Measurements from ENCODE around the gene SUPT16H.
A peak's percentile ranks its signal among the peaks of the same experiment; 100 is the strongest.

Gene SUPT16H

GRCh38 chr14:21383848-21384493 lies at the start of gene SUPT16H (continued):
- TF ChIP-seq ZNF366 (tag by site-specific recombination; conservative IDR thresholded peaks at IDR 0.05) (peak; percentile 80), ZFHX2 (tag by site-specific recombination; conservative IDR thresholded peaks at IDR 0.05) (peak; percentile 86), ZNF530 (tag by site-specific recombination; IDR thresholded peaks at IDR 0.05; ENCODE audit: low read depth) (no peak), MYNN (tag by site-specific recombination; IDR thresholded peaks at IDR 0.05; ENCODE audit: borderline replicate concordance) (no peak), ZBTB20 (tag by site-specific recombination; IDR thresholded peaks at IDR 0.05) (peak; percentile 63; the same call in 1 of the 2 replicates), KLF16 (tag by site-specific recombination; IDR thresholded peaks at IDR 0.05) (peak; percentile 55; the same call in 1 of the 2 replicates), ZNF184 (tag by site-specific recombination; IDR thresholded peaks at IDR 0.05) (0 out of 2 replicates have a peak, but pooled peaks have one; percentile 32), ZNF2 (tag by site-specific recombination; IDR thresholded peaks at IDR 0.05) (peak; percentile 71; the same call in 1 of the 2 replicates), ZNF239 (tag by site-specific recombination; IDR thresholded peaks at IDR 0.05) (no peak), ZNF324 (tag by site-specific recombination; IDR thresholded peaks at IDR 0.05) (peak; percentile 89), ZNF670 (tag by site-specific recombination; IDR thresholded peaks at IDR 0.05; ENCODE audit: low read depth) (no peak), ZBTB26 (tag by site-specific recombination; optimal IDR thresholded peaks at IDR 0.05) (peak; percentile 31), SP3 (tag by site-specific recombination; IDR thresholded peaks at IDR 0.05) (peak; percentile 89), ZSCAN18 (tag by site-specific recombination; IDR thresholded peaks at IDR 0.05) (no peak)
- TF ChIP-seq, protein P1, sequence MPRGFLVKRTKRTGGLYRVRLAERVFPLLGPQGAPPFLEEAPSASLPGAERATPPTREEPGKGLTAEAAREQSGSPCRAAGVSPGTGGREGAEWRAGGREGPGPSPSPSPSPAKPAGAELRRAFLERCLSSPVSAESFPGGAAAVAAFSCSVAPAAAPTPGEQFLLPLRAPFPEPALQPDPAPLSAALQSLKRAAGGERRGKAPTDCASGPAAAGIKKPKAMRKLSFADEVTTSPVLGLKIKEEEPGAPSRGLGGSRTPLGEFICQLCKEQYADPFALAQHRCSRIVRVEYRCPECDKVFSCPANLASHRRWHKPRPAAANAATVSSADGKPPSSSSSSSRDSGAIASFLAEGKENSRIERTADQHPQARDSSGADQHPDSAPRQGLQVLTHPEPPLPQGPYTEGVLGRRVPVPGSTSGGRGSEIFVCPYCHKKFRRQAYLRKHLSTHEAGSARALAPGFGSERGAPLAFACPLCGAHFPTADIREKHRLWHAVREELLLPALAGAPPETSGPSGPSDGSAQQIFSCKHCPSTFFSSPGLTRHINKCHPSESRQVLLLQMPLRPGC (tag by site-specific recombination; IDR thresholded peaks at IDR 0.05) = peak; percentile 86
- TF ChIP-seq, protein P2, sequence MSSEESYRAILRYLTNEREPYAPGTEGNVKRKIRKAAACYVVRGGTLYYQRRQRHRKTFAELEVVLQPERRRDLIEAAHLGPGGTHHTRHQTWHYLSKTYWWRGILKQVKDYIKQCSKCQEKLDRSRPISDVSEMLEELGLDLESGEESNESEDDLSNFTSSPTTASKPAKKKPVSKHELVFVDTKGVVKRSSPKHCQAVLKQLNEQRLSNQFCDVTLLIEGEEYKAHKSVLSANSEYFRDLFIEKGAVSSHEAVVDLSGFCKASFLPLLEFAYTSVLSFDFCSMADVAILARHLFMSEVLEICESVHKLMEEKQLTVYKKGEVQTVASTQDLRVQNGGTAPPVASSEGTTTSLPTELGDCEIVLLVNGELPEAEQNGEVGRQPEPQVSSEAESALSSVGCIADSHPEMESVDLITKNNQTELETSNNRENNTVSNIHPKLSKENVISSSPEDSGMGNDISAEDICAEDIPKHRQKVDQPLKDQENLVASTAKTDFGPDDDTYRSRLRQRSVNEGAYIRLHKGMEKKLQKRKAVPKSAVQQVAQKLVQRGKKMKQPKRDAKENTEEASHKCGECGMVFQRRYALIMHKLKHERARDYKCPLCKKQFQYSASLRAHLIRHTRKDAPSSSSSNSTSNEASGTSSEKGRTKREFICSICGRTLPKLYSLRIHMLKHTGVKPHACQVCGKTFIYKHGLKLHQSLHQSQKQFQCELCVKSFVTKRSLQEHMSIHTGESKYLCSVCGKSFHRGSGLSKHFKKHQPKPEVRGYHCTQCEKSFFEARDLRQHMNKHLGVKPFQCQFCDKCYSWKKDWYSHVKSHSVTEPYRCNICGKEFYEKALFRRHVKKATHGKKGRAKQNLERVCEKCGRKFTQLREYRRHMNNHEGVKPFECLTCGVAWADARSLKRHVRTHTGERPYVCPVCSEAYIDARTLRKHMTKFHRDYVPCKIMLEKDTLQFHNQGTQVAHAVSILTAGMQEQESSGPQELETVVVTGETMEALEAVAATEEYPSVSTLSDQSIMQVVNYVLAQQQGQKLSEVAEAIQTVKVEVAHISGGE (tag by site-specific recombination; conservative IDR thresholded peaks at IDR 0.05; ENCODE audit: low read depth) = peak; percentile 89
- TF ChIP-seq, protein P3, sequence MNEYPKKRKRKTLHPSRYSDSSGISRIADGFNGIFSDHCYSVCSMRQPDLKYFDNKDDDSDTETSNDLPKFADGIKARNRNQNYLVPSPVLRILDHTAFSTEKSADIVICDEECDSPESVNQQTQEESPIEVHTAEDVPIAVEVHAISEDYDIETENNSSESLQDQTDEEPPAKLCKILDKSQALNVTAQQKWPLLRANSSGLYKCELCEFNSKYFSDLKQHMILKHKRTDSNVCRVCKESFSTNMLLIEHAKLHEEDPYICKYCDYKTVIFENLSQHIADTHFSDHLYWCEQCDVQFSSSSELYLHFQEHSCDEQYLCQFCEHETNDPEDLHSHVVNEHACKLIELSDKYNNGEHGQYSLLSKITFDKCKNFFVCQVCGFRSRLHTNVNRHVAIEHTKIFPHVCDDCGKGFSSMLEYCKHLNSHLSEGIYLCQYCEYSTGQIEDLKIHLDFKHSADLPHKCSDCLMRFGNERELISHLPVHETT (tag by site-specific recombination; IDR thresholded peaks at IDR 0.05) = peak; percentile 68
- TF ChIP-seq, protein P4, sequence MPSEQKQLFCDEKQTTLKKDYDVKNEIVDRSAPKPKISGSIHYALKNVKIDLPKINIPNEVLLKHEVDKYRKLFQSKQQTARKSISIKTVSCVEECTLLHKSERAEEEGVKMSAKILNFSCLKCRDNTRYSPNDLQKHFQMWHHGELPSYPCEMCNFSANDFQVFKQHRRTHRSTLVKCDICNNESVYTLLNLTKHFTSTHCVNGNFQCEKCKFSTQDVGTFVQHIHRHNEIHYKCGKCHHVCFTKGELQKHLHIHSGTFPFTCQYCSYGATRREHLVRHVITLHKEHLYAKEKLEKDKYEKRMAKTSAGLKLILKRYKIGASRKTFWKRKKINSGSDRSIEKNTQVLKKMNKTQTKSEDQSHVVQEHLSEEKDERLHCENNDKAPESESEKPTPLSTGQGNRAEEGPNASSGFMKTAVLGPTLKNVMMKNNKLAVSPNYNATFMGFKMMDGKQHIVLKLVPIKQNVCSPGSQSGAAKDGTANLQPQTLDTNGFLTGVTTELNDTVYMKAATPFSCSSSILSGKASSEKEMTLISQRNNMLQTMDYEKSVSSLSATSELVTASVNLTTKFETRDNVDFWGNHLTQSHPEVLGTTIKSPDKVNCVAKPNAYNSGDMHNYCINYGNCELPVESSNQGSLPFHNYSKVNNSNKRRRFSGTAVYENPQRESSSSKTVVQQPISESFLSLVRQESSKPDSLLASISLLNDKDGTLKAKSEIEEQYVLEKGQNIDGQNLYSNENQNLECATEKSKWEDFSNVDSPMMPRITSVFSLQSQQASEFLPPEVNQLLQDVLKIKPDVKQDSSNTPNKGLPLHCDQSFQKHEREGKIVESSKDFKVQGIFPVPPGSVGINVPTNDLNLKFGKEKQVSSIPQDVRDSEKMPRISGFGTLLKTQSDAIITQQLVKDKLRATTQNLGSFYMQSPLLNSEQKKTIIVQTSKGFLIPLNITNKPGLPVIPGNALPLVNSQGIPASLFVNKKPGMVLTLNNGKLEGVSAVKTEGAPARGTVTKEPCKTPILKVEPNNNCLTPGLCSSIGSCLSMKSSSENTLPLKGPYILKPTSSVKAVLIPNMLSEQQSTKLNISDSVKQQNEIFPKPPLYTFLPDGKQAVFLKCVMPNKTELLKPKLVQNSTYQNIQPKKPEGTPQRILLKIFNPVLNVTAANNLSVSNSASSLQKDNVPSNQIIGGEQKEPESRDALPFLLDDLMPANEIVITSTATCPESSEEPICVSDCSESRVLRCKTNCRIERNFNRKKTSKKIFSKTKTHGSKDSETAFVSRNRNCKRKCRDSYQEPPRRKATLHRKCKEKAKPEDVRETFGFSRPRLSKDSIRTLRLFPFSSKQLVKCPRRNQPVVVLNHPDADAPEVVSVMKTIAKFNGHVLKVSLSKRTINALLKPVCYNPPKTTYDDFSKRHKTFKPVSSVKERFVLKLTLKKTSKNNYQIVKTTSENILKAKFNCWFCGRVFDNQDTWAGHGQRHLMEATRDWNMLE (tag by site-specific recombination; conservative IDR thresholded peaks at IDR 0.05; ENCODE audit: low read depth) = peak; percentile 100
- TF ChIP-seq, protein P5, sequence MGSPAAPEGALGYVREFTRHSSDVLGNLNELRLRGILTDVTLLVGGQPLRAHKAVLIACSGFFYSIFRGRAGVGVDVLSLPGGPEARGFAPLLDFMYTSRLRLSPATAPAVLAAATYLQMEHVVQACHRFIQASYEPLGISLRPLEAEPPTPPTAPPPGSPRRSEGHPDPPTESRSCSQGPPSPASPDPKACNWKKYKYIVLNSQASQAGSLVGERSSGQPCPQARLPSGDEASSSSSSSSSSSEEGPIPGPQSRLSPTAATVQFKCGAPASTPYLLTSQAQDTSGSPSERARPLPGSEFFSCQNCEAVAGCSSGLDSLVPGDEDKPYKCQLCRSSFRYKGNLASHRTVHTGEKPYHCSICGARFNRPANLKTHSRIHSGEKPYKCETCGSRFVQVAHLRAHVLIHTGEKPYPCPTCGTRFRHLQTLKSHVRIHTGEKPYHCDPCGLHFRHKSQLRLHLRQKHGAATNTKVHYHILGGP (tag by site-specific recombination; IDR thresholded peaks at IDR 0.05) = no peak
